GM12892 (cell line): ENCODE measurements around the gene RNASEL.

Source experiments
- POLR2A ChIP-seq: IDR thresholded peaks from 2 replicates; pipeline ENCODE4 v1.6.1; 2011; ENCODE audit warnings: low read depth, low read length, control low read depth
- POLR2AphosphoS5 ChIP-seq: IDR thresholded peaks from 2 replicates; pipeline ENCODE4 v1.6.1; 2011; ENCODE audit warnings: low read depth, low read length, control low read depth
- TAF1 ChIP-seq: IDR thresholded peaks from 2 replicates; pipeline ENCODE4 v1.6.1; 2011; ENCODE audit warnings: low read depth, mild to moderate bottlenecking, control low read depth, low read length, borderline replicate concordance

DNA sequence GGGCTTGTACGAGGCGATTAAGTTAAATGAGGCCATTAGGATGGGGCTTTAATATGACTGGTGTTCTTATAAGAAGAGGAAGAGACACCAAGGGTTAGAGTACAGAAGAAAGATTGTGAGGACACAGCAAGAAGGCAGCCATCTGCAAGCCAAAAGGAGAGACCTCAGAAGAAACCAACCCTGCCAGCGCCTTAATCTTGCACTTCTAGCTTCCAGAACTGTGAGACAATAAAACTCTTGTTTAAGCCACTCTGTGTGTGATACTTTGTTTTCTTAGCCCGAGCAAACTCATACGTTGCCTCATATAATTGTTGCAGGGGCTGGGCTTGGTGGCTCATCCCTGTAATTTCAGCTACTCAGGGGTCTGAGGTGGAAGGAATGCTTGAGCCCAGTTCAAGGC is 48.7 kb upstream of the RNASEL start:
- no peak for TF ChIP-seq POLR2AphosphoS5
- no peak for TF ChIP-seq POLR2A
- no peak for TF ChIP-seq TAF1
